GM12878 (cell line): ENCODE measurements around the gene C11orf98. TPM values are rescaled to one million over a fixed set of nuclear protein-coding genes. Genes with fewer than 3 reads are reported as not detected.

Experiments used
- ATAC-seq: fragments of 200-7000 bp; cut with Tn5 transposase; 3 replicates; pipeline ENCODE4 v1.9.1; 2020; ENCODE audit warnings: mild to moderate bottlenecking, moderate library complexity
- BruUV-seq: library from RNA; stranded (reverse); fragments of 400-500 nt; replicated peaks from 2 replicates; lab custom pipeline; 2021; lab: Mats Ljungman, UMichigan
- CTCF ChIA-PET: fragments of 300-600 bp; sonication (Branson Sonifier 250); formaldehyde crosslinking; extraction: SDS; loops from one replicate; lab custom pipeline; 2021; ENCODE audit warnings: inconsistent platforms; lab: Yijun Ruan, JAX
- POLR2A ChIA-PET: fragments of 350-600 bp; formaldehyde crosslinking; extraction: SDS; loops from one replicate; lab custom pipeline; 2021; ENCODE audit warnings: inconsistent platforms; lab: Charles Lee
- RAD21 ChIA-PET: fragments of 300-600 bp; sonication (Branson Sonifier 250); formaldehyde crosslinking; loops from one replicate; lab custom pipeline; 2023; ENCODE audit warnings: antibody characterized with exemption; ENCODE audit not compliant: unreplicated experiment; lab: Charles Lee
- SMC1A ChIA-PET: fragments of 300-600 bp; sonication (Branson Sonifier 250); formaldehyde crosslinking; loops from one replicate; lab custom pipeline; 2023; ENCODE audit not compliant: unreplicated experiment, uncharacterized antibody; lab: Charles Lee
- DNase-seq: peaks from one replicate; pipeline ENCODE4 v3.0.0-alpha.2; 2011; ENCODE audit warnings: low read depth, low spot score
- FAIRE-seq: peaks from 3 replicates; lab custom pipeline; 2011; peaks lifted over from hg19 to GRCh38; lab: Jason Lieb, UNC
- H2AFZ ChIP-seq: 2 replicates; pipeline ENCODE4 v1.6.0; 2011; ENCODE audit warnings: low read depth, low read length, control low read depth; ENCODE audit not compliant: control insufficient read depth
- H3K27ac ChIP-seq: 2 replicates; pipeline ENCODE4 v1.5.1; 2011; ENCODE audit warnings: control low read depth; ENCODE audit not compliant: control insufficient read depth, insufficient read depth
- H3K27me3 ChIP-seq, 2 experiments: replicated peaks in 1 of 2; 2 replicates each; pipeline versions ENCODE4 v1.6.0 to v1.6.1; 2011; ENCODE audit warnings: low read length in 1 of 2; ENCODE audit not compliant: control insufficient read depth in 2 of 2, insufficient read depth in 2 of 2
- H3K36me3 ChIP-seq, 2 experiments: 2 replicates each; pipeline ENCODE4 v1.5.1; 2011; ENCODE audit warnings: low read length in 1 of 2; ENCODE audit not compliant: control insufficient read depth in 2 of 2, insufficient read depth in 2 of 2
- H3K4me1 ChIP-seq: 2 replicates; pipeline ENCODE4 v1.6.1; 2011; ENCODE audit warnings: mild to moderate bottlenecking, low read length, moderate library complexity, mixed read lengths; ENCODE audit not compliant: control insufficient read depth, insufficient read depth
- H3K4me2 ChIP-seq: 2 replicates; pipeline ENCODE4 v1.6.0; 2011; ENCODE audit warnings: control low read depth; ENCODE audit not compliant: control insufficient read depth, insufficient read depth
- H3K4me3 ChIP-seq: fragments of 200-600 bp; sonication (generic); 2 replicates; pipeline ENCODE4 v1.5.1; 2016
- H3K79me2 ChIP-seq: 2 replicates; pipeline ENCODE4 v1.6.0; 2011; ENCODE audit warnings: low read length; ENCODE audit not compliant: control insufficient read depth, insufficient read depth
- H3K9ac ChIP-seq: 2 replicates; pipeline ENCODE4 v1.8.0; 2011; ENCODE audit warnings: low read length, control low read depth, mixed read lengths; ENCODE audit not compliant: control insufficient read depth, insufficient read depth
- H3K9me3 ChIP-seq: replicated peaks from 3 replicates; pipeline ENCODE4 v1.5.1; 2011; ENCODE audit warnings: mild to moderate bottlenecking, low read length; ENCODE audit not compliant: control insufficient read depth, insufficient read depth
- H4K20me1 ChIP-seq: 2 replicates; pipeline ENCODE4 v1.6.0; 2011; ENCODE audit not compliant: control insufficient read depth, insufficient read depth
- BCLAF1 ChIP-seq: fragments of 450-650 bp; IDR thresholded peaks from 2 replicates; pipeline ENCODE4 v1.6.1; 2017; ENCODE audit warnings: antibody characterized with exemption, mild to moderate bottlenecking, moderate library complexity
- CBX3 ChIP-seq: fragments of 200-600 bp; sonication (generic); IDR thresholded peaks from 2 replicates; pipeline ENCODE4 v1.6.1; 2016; ENCODE audit warnings: low read depth, borderline replicate concordance
- GABPA ChIP-seq: IDR thresholded peaks from 2 replicates; pipeline ENCODE4 v1.6.1; 2014; ENCODE audit warnings: antibody characterized with exemption, low read depth, mild to moderate bottlenecking, inconsistent platforms
- HDAC6 ChIP-seq: fragments of 200-600 bp; sonication (generic); IDR thresholded peaks from one replicate; pipeline ENCODE4 v1.8.0; 2017; ENCODE audit warnings: antibody characterized with exemption; ENCODE audit not compliant: unreplicated experiment
- IRF4 ChIP-seq: IDR thresholded peaks from 2 replicates; pipeline ENCODE4 v1.6.1; 2011; ENCODE audit warnings: low read depth, low read length
- IRF5 ChIP-seq: fragments of 450-650 bp; IDR thresholded peaks from 2 replicates; pipeline ENCODE4 v1.6.1; 2017; ENCODE audit warnings: borderline replicate concordance
- KAT2A ChIP-seq: conservative IDR thresholded peaks from 2 replicates; pipeline ENCODE4 v1.6.1; 2011; ENCODE audit warnings: low read depth, low read length; ENCODE audit not compliant: control insufficient read depth
- KLF5 ChIP-seq: fragments of 450-650 bp; IDR thresholded peaks from 2 replicates; pipeline ENCODE4 v1.6.1; 2014; ENCODE audit warnings: mild to moderate bottlenecking; ENCODE audit not compliant: partially characterized antibody
- MYB ChIP-seq: fragments of 150-350 bp; IDR thresholded peaks from 2 replicates; pipeline ENCODE4 v1.6.1; 2014; ENCODE audit warnings: mild to moderate bottlenecking, low read depth, low read length, borderline replicate concordance
- NFIC ChIP-seq: IDR thresholded peaks from 2 replicates; pipeline ENCODE4 v1.6.1; 2012; ENCODE audit warnings: low read depth, mild to moderate bottlenecking, inconsistent platforms, low read length, moderate library complexity
- NR2C1 ChIP-seq: fragments of 450-650 bp; IDR thresholded peaks from 2 replicates; pipeline ENCODE4 v1.6.1; 2017; ENCODE audit warnings: antibody characterized with exemption, mild to moderate bottlenecking, moderate library complexity
- NR2F1 ChIP-seq: fragments of 450-650 bp; conservative IDR thresholded peaks from 2 replicates; pipeline ENCODE4 v1.6.1; 2017; ENCODE audit warnings: mild to moderate bottlenecking
- USF1 ChIP-seq: IDR thresholded peaks from 2 replicates; pipeline ENCODE4 v1.6.1; 2011; ENCODE audit warnings: borderline replicate concordance, low read depth, mild to moderate bottlenecking, moderate library complexity, mixed read lengths, low read length; ENCODE audit not compliant: insufficient read depth; ENCODE audit errors: extremely low read length
- WGBS: methylation state at CpG from one replicate; pipeline ENCODE4 v1.1.6; 2016; ENCODE audit warnings: low lambda C conversion rate; ENCODE audit not compliant: insufficient replicate concordance, insufficient coverage; ENCODE audit errors: missing lambda C conversion rate; 5-methylcytosine and 5-hydroxymethylcytosine counted together
- in situ Hi-C: fragments of 300-500 bp; cut with MboI; formaldehyde crosslinking; loops from 9 replicates; pipeline ENCODE4 v1.14.3; 2018; ENCODE audit warnings: mixed read lengths
- intact Hi-C: fragments of 100-400 bp; cut with micrococcal nuclease; formaldehyde crosslinking; loops from one replicate; pipeline ENCODE4 v1.14.2; 2022; ENCODE audit not compliant: unreplicated experiment
- polyA plus RNA-seq, 11 experiments: library from polyadenylated mRNA; depleted of rRNA in 4 of 11; unstranded in 6 of 11; stranded (reverse) in 5 of 11; fragments of >200 nt; fragmentation: Nextera tagmentation in 4 of 11; fragmentation: Illumina TruSeq in 1 of 11; extraction: Ambion mirVana in 4 of 11; extraction: Trizol in 1 of 11; gene quantifications; 1 replicate in 1 of 11; 2 replicates in 10 of 11; pipeline versions ENCODE4 v1.2.1 to v1.2.3, GENCODE V29; 2011 to 2016; ENCODE audit warnings: inconsistent platforms in 2 of 11, missing spikeins in 2 of 11, low read depth in 1 of 11
- total RNA-seq, 4 experiments: library from RNA; depleted of rRNA in 3 of 4; stranded (reverse); fragments of >200 nt in 3 of 4; fragmentation: Illumina TruSeq in 1 of 4; extraction: Trizol in 1 of 4; gene quantifications; 2 replicates each; pipeline versions ENCODE4 v1.2.1 to v1.2.3, GENCODE V29; 2013 to 2021

Gene C11orf98
- total and polyA plus RNA-seq, 10 of the 15 experiments (the other 5 are each of a cell fraction or from before 2014, with no cell fraction given), result 62.5 to 270 (median 162) TPM

- no peaks in the 10 kb centered on the region; the same call in 1 of the 2 replicates for H4K20me1 ChIP-seq
- intact Hi-C loops (loop anchor here (2.0 kb wide), 1 partner anchor 23 kb away; no protein-coding TSS in a partner anchor), in situ Hi-C loops (no loop called here)
- under 1% methylated on average over 71 of the region's 73 CpGs for WGBS
- BruUV-seq, result TSS peak; percentile 75
- peak within 1 kb of the TSS; percentile 93 for H3K27ac ChIP-seq
- ChIA-PET POLR2A (interaction anchor here (0.5 to 14.6 kb wide), 12 partner anchors 10 to 210 kb away, joined by 3 to 295 read pairs (median 6); partner anchors contain the start of genes B3GAT3, C11orf98, CSKMT and HNRNPUL2), RAD21 (interaction anchor here (0.6 to 1.6 kb wide), 6 partner anchors 19 to 222 kb away, joined by 3 to 9 read pairs (median 3); partner anchors contain the start of genes B3GAT3, C11orf98, CSKMT and LBHD1), SMC1A (interaction anchor here (1.2 to 3.1 kb wide), 4 partner anchors 9 to 81 kb away, joined by 3 to 9 read pairs (median 4); partner anchors contain the start of genes C11orf98, CSKMT, HNRNPUL2 and TTC9C), CTCF (interaction anchor here (0.8 to 1.6 kb wide), 4 partner anchors 19 to 55 kb away, joined by 3 to 7 read pairs (median 4); partner anchors contain the start of genes C11orf98, CSKMT and TUT1)
- H3K9me3 ChIP-seq, result no peaks in the 10 kb centered on the region
- peak; percentile 99 for ATAC-seq
- H3K4me3 ChIP-seq, result peak within 1 kb of the TSS; percentile 98
- H3K36me3 ChIP-seq, result peaks cover 10 to 13% of the 10 kb centered on the region in 2 experiments; a peak in 3 of 4 replicates
- peak within 1 kb of the TSS; percentile 93 for H3K4me2 ChIP-seq
- FAIRE-seq, result peak; percentile 74
- H3K79me2 ChIP-seq, result peaks cover 37% of the 10 kb centered on the region
- H3K4me1 ChIP-seq, result peaks cover 4% of the 10 kb centered on the region; the same call in 1 of the 2 replicates
- no peaks in the 10 kb centered on the region for H3K27me3 ChIP-seq
- H3K9ac ChIP-seq, result peak within 1 kb of the TSS; percentile 98
- H2AFZ ChIP-seq, result peak within 1 kb of the TSS; percentile 67
- peak; percentile 82 for DNase-seq
- TF ChIP-seq KLF5 (peak; percentile 72), HDAC6 (no peak), NR2F1 (peak; percentile 97), KAT2A (no peak), BCLAF1 (no peak), USF1 (no peak), NR2C1 (peak; percentile 95), GABPA (peak; percentile 81), IRF4 (no peak), NFIC (no peak), IRF5 (no peak), CBX3 (no peak), MYB (no peak)
Measured at GRCh38 chr11:62645946-62646824, 18.8 kb downstream of the C11orf98 start, which contains the start of gene GANAB. TSS of gene GANAB (minus strand) at chr11:62646613. CDS start at chr11:62646599, 14 bp downstream.
